NCI-H446 treated with DMSO at 0.1 percent for 48 hours (cell line): ENCODE data around the gene RALB.

Experiments
- DNase-seq: peaks from one replicate; lab custom pipeline; 2025; lab: John Stamatoyannopoulos, UW

Gene RALB

DNA sequence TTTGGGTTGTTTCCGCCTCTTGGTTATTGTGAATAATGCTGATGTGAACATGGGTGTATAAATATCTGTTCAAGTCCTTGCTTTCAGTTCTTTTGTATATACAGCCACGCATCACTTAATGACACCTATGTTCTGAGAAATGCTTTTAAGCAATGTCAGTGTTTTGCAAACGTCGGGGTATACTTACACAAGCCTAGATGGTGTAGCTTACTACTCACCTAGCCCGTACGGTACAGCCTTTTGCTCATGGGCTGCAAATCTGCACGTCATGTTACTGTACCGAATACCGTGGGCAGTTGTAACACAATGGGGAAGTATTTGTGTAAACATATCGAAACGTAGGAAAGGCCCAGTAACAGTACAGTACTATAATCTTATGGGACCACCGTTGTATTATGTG is 12.4 kb downstream of the RALB start:
- no peak for DNase-seq

DNA sequence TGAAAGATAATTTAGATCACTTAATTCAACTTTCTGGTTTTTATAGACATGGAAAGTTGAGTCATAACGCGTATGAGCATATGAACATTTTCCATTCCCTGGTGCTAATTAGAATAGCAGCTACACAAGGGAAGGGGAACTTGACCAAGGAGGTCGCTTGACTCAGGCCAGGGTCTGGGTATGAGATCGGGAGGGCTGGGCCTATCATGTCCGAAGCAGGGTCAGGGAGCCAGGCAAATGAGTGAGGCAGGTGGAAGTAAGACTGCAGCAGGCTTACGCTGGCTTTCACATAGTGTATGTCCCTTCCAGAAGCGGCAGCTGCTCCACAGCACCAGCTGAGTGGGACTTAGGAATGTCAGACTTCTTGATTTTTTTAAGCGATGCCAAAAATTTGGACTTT is 14.7 kb downstream of the RALB start:
- DNase-seq: no peak

GRCh38 chr2:120269076-120269744 is 16.6 kb downstream of the RALB start:
- no peak for DNase-seq

GRCh38 chr2:120269816-120270215 is 17.2 kb downstream of the RALB start:
- DNase-seq: no peak

- no peak for DNase-seq
These were observed 19.2 kb downstream of the RALB start for GRCh38 chr2:120271711-120272379.

DNA sequence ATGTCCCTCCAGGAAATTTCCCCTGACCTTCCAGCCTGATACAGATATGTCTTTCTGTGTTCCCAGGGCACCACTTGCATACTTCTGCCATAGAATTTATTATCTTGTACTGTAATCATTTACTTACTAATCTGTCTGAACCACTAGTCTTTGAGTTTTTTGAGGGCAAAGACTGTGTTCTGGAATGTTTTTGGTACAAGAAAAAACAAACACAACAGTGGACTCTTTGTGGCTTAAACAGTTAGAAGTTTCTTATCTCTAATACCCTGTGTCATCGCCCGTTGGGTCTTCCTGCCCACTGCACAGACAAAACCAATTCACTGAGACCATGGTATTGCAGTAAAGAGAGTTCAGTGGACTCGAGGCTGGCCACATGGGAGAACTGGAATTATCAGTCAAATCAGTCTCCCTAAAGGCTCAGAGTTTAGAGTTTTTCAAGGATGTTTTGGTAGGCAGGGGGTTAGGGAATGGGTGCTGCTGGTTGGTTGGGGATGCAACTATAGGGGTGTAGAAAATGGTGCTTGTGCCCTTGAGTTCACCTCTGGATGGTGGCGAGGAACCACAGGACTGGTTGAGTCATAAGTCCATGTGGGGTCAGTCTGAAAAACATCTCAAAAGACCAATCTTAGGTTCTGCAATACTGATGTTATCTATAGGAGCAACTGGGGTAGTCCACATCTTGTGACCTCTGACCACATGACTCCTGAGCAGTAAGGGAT is 20.3 kb downstream of the RALB start:
- no peak for DNase-seq

GRCh38 chr2:120275617-120276400 is 23.2 kb downstream of the RALB start:
- DNase-seq: no peak

- DNase-seq: no peak
These were observed 25.0 kb downstream of the RALB start for GRCh38 chr2:120277505-120278205.

GRCh38 chr2:120278901-120279300 is 26.2 kb downstream of the RALB start:
- no peak for DNase-seq

DNA sequence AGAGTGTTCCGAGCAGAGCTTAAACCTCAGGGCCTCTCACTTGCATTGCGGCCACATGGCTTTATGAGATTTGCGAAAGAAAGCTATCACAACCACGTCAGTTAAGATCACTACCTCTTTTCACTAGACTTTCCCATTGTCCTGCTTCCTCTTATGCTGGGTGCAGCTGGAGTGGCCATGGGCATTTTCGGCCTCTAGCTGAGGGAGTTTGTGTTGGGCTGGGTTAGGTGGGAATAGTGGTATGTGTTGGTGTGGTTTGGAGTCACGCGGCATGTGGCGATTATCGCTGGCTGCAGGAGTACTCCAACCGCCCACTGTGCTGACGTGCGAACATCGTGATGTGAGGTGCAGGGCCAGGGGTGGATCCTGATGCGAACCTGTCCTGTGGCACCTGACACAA is 27.1 kb downstream of the RALB start:
- DNase-seq: no peak

GRCh38 chr2:120283649-120284048 is 31.0 kb downstream of the RALB start:
- no peak for DNase-seq

DNA sequence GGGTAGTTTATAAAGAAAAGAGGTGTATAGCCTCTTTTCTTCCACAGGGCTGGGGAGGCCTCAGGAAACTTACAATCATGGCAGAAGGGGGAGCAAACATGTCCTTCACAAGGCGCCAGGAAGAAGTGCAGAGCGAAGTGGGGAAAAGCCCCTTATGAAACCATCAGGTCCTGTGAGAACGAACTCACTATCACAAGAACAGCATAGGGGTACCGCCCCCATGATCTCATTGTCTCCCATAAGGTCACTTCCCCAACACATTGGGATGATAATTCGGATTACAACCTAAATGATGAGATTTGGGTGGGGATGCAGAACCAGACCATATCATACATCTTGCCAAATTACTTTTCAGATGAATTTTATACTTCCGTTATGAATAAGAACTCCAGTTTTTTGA is 32.4 kb downstream of the RALB start:
- DNase-seq: no peak

DNA sequence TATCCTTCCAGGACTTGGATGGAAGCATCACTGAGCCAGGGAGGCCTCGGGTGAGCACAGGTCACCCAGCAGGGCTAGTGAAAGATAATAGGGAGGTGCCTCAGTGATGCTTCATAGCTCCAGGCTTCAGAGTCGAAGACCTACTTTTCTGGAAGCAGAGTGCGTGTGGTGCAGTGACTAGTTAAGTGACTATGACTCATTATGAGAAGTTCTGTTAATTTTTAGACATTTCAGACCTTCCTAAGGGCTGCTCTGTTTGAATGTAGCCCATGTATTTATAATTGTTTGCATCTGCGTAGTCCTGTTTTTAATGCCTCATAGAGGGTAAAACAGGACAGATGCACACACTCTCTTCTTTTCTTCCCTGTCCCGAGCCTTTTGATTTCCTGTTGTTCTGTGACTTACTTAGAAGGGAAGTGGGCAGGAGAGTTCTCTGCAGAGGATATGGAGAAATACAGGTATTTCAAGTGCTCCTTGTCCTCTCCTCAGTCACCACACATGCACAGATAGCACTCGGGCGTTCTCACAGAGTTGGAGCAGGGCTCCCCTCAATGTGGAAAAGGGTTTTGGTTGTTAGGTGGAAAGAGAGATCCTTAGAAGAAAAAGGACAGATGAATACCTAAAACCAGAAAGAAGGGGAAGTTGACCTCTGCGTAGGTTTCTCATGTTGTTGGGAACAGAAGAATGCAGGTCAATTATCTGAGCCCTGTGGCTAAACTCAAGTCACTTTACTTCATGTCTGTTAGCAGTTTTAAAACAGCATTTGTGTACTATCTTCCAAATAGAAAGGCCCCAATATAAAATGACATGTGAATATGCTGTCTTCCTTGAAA is 34.7 kb downstream of the RALB start:
- no peak for DNase-seq

DNA sequence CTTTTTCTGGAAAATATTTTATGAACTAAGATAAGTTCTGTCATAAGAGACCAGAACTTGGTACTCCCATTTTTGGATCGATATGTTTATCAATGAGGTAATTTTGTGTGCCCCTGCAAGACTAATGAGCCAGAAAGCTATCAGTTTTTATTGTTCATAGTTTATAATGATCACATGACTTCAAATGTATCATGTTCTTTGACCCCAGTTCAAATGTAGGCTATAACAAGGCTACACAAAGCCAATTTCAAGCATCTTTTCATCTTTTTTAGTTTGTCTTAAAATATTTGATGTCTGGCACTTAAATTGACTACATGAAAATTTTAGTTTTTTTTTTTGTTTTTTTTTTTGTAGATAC is 35.3 kb downstream of the RALB start:
- no peak for DNase-seq

DNA sequence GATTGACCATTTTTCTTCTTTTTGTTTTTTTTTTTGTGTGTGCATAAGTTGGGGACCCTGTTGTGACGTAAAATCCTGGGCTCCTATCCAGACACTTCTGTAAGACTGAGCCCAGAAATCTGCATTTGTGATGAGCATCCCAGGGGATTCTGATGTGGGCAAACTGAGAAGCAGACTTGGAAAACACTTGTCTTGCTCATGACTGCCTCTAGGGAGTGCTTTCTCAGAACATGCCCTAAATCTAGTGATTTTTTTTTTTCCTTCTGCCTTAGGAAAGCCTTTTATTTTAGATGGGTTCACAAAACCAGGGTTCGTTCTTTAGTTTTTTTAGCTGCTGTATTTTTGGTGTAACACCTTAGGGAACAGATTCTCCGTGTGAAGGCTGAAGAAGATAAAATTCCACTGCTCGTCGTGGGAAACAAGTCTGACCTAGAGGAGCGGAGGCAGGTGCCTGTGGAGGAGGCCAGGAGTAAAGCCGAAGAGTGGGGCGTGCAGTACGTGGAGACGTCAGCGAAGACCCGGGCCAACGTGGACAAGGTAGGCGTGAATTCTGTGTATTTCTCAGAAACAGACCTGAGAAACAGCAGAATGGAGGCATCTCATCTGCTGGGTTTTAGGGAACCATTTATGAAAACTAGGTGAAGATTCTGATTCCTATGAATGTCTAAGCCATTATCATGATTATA is 36.7 kb downstream of the RALB start:
- no peak for DNase-seq

DNA sequence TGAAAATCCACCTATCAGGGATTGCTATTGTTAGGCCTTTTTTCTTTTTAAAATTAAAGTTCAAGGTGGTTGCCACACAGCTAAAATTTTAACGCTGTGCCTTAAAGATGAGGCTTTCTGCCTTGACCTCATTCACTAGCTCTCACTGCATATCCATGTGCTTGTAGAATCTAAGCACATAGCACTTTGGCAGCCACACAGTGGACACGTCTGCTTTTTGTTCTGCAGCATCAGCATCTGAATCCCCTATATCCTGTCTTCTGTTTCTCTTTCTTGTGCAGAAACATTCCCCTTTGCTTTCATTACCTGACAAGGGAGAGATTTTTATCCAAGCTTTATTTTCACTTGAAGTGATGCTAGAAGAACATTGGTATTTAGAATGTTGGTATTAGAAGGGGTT is 38.1 kb downstream of the RALB start:
- DNase-seq: no peak

DNA sequence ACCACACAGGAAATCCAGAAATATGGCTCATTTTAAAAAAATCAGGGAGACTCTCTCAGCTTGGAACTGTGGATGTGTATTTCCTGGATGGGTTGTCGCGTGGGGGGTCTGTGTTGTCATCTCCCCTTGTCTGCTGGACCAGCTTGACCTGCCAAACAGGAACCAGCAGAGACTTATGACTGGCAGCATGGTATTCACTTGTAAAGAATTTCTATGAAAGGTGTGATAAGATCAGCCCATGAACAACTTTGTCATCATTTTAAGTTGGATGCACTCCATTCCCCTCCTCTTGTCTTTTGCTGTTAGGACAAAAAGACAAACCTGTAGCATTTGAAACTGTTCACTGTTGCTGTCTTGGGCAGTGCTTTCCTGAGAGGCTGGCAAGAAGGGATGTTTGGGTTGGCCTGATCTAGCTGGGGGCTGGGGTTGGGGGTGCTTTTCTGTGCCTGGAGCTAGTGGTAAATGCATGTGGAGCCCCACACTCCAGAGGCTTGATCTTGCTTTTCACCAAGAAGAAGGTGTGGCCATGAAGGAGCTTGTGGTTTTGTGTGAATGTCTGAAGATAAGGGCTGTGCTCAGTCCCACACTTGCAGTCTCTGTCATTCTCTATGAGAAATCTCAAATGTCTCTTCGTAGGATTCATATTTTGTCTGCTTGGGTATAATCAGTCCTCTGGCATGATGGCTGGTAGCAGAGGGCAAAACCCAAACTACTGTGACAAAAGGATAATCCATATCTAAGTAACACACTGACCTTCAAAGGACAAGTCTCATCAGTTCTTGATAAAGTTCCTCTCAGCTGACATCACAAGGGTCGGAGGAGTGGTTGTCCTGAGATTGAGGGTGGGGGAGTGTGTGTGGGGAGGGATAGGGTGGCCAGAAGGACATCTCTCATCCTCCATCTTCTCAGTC is 39.0 kb downstream of the RALB start:
- no peak for DNase-seq

GRCh38 chr2:120293096-120294007 is 40.7 kb downstream of the RALB start:
- DNase-seq: no peak

GRCh38 chr2:120294008-120294340 is 41.3 kb downstream of the RALB start:
- DNase-seq: no peak
